Hypothalamus (tissue), 51 donors: Measurements from ENCODE around the gene BLM.

Experiments
- DNase-seq, 51 donors: peaks; one replicate each; lab custom pipeline; 2025; lab: John Stamatoyannopoulos, UW

The BLM gene

DNA sequence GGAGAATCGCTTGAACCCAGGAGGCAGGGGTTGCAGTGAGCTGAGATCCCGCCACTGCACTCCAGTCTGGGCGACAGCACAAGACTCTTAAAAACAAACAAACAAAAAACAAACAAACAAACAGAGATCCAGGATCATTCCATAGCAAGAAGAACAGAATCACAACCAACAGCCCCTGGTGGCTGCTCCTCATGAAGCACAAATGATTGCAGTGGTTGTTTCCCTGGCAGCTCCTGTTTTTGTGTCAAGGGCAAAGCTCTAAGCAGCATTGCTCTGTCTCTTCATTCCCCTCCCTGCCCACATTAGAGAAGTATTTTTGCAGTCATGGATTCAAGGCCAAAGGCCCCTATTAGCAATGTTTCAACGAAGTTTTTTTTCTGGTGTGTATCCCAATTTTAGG, 25.8 kb upstream of the BLM start:
- DNase-seq: no peak

DNA sequence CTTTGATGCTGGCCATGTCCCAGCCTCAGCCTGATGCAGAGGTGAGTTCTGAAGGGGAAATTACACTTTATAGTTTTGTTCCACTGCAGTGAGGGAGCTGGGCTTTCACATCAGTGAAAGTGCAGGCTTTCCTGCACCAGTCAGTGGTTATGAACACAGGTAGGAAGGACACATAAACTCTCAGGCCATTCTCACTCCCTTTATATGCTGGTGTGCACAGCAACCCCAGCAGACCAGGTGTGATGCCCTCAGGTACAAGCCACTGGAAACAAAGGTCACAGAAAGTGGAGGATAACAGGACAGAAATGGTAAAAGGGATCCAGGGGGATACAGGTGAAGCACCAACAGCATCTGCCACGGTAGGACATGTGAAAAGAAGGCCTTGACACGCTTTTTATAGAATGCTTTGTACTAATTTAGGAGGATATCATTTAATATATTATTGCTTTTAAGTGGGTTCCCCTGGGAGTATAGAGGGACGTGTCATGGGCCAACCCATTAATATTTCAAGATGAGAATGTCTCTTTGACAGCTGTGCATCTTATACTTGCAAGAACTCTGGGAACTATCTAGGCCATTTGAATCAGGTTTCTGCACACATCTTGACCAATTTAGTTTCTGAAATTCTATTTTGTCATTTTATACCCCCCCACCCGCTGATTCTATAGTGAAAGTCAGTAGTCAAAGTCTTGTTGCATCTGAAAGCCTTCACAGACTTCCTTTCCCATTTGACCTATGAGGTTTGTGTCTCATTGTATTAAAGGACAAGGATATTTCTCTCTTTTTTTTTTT, 25.0 kb upstream of the BLM start:
- no peak for DNase-seq

DNA sequence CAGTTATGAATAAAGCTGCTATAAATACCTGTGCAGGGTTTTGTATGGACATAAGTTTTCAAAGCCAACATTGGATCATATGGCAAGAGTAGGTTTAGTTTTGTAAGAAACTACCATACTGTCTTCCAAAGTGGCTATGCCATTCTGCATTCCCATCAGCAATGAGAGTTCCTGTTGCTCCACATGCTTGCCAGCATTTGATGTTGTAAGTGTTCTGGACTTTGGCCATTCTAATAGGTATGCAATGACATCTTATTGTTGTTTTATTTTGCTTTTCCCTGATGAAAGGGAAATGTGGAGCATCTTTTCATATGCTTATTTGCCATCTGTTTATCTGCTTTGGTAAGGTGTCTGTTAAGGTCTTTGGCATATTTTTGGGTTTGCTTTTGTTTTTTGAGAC, 22.2 kb upstream of the BLM start:
- no peak for DNase-seq

DNA sequence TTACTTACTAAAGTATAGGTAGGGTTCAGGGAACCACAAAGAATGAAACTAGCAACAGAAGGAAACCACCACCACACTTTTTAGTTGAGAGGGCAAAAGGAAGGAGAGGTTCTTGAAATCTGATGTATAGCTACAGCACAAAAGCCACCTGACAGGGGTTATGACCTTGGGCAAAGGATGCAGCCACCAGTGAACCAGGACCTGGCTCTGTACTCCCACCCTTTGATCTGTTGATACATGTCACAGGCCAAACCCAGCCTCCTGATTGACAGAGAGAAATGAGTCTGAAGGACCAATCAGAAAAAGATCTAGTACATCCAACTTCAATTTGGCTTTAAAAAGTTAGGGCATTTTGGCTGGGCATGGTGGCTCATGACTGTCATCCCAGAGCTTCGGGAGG, 20.0 kb upstream of the BLM start:
- no peak for DNase-seq

DNA sequence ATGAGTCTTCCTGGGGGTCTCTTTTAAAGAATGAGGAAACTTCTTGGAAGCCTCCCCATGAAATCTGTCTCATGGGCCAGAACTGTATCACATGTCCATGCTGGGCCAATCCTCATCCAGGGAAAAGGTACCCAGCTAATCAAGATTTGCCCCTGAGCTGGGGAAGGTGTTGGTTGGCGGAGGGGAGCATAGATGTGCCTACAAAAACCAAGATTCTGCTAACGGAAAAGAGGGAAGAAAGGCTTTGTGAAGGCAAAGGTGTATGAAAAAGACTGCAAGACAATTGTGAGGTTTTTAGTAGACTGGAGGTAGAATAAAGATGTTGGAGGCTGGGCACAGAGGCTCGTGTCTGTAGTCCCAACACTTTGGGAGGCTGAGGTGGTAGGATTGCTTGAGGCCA, 18.5 kb upstream of the BLM start:
- no peak for DNase-seq

DNA sequence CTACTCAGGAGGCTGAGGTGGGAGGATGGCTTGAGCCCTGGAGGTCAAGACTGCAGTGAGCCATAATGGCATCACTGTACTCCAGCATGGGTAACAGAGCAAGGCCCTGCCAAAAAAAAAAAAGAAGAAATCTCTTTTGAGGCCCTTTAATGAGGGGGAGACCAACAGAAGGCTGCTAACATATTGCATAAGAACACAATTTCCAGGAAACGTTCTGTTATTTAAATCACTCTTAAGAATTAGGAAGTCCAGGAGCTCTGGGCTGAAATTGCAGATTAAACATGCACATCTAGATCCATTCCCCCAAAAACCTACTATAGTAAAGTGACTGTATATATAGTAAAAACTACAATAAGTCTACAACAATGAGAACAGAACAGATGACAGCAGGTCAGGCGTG, 16.1 kb upstream of the BLM start:
- DNase-seq: no peak

DNA sequence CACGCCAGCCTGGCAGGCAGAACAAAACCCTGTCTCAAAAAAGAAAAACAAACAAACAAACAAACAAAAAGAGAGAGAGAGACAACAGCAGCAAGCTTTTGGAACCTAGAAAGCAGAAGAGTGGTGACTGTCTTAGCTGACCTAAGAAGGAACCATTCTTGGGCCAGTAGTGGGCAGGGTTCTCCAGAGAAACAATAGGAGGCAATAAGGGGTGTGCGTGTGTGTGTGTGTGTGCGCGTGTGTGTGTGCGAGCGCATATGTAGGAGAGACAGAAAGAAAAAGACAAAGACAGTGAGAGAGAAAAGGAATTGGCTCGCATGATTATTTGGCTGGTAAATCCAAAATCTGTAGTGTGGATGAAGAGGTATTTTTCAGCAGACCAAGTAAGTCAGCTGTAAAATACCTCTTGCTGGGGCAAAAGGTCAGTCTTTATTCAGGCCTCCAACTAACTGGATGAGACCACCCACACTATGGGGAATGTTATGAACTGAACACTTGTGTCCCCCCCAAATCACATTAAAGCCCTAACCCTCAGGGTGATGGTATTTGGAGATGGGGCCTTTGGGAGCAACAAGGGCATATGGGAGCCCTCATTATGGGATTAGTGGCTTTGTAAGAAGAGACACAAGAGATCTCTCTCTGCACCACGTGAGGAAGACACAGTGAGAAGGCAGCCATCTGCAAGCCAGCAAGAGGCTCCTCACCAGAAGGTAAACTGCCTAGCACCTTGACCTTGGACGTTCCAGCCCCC, 15.1 kb upstream of the BLM start:
- no peak for DNase-seq

DNA sequence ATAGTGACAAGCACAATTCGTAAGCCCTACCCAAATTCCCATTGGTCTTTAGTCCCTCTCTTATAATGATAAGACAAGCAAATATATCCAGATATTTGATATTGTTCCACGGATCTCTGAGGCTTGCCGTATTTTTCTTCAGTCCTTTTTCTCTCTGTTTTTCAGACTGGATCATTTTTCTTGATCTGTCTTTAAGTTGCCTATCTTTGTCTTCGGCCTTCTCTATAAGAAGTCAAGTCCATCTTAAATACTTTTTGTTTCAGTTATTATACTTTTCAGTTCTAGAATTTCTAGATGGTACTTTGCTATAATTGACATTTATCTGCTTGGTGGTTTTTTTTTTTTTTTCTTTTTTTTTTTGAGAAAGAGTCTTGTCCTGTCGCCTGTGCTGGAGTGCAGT, 13.7 kb upstream of the BLM start:
- no peak for DNase-seq

DNA sequence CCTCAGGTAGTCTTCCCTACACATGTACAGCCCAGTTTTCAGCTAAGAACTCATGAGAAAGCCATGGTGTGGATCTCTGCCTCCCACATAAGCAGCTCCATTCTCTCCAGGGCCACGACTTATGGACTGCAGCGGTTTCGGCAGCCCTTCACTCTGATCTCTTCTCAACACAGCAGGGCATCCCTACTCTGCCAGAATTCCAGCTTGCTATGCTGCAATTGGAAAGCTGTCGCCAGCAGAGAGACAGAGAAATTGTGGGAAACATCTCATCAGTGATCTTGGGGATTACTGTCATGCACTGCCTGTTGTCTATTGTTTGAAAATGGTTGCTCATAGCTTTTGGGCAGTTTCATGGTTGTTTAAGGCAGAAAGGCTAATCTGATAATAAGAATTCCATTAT, 11.9 kb upstream of the BLM start:
- DNase-seq: no peak

DNA sequence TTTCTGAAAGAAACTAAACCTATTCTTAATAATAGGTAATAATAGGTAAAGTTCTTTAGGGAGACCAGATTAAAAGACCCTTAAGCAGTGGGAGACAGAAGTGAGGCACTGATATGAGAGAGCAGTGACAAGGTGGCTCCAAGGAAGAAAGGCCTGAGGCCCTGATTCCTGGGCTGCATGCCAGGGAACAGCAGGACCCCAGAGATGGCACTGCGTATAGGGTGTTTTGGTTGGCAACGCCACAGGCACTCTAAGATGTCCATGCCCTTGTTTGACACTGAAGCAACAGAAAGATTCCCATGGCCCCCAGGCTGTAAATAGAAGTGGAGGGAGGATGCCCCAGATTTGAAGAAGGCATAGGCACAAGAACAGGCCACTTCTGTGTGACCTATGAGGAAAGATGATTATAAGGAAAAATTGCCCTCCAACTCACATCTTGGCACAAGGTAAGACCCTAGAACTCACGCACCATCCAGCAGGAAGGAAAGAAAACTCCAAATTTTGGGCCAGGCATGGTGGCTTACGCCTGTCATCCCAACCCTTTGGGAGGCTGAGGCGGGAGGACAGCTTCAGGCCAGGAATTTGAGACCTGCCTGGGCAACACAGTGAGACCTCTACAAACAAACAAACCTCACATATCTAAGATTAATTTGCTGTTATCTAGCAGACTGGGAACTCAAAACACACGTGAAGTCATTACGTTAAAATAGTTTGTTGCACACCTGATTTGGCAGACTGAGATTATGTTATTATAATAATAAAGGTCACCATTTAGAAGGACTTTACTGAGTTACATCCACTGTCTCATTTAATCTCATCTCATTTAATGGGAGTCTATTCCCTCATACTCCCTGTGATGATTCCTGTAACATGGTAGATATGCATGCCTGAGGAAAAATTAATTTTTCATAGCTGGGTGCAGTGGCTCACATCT, 10.5 kb upstream of the BLM start:
- no peak for DNase-seq

DNA sequence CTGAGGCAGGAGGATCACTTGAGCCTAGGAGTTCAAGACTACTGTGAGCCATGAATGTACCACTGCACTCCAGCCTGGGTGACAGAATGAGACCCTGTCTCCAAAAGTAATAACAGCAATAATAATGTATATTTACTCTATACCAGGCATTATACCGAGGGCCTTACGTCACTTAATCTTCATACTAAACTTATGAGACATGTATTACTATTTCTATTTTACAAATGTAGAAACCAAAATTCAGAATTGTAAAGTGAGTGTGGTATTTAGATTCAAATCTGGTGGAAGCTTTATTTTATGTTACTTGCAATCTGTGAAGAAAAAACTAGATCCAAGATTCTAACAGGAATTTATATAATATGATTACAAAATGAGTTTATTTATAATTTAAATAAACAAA, 9.7 kb upstream of the BLM start:
- no peak for DNase-seq

DNA sequence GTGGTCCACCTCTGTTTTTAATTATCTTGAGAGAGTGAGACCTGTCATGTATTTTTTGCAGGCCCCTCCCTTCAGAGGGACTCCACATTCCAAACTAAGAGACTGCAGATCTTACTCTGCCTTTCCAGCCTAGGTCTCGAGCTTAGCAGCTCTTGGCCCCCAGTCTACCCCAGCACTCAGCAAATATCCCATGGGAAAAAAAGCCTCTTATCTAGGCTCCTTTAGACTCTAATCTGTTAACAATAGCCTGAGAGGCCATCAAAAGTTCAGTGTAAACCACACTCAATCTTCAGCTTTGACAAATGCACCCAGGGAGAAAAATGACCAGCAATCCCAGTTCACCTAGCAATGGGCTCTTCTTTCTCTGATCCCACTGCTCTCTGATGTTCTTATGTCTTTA, 8.6 kb upstream of the BLM start:
- no peak for DNase-seq

DNA sequence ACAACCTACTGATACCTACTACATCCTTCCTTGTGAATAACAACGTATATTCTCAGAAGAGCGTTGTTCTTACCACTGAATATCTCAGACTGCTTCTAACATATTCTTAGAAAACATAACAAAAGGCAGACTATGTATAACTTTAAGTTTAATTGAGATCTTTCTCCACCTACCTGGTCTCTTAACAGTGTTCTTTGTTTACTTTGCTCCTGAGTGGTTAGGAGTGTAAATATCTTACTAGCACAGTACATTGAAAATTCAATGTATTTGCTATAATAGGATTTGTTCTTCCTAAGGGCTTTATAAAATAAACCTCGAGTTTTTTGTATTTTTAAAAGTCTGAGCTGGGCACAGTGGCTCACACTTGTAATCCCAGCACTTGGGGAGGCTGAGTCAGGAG, 7.9 kb upstream of the BLM start:
- no peak for DNase-seq

DNA sequence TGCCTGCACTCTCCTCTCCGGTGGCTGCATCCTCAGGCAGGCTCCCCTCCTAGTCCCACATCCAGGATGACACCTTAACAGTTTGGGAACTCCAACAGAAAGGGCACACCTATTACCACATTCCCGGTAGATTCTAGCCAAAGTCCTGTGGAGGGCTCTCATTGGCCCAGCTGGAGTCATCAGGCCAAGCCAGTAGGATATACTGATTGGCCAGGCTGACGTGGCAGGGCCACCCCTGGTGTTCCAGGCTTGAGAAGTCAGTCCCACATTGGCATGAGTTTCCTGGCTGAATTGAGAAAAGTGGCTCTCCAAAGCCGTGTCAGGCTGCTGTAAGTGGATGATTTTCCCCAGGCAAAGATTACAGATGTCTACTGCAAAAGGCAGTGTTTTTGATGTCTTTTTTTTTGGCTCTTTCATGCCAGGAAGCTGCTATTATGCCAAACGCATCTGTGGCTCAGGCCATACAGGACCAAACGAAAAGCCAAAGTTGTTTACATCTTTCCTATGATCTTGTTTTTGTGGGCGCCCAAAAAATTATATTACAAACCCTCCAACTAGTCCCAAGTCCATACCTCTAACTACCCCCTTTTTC, 6.6 kb upstream of the BLM start:
- DNase-seq: no peak

DNA sequence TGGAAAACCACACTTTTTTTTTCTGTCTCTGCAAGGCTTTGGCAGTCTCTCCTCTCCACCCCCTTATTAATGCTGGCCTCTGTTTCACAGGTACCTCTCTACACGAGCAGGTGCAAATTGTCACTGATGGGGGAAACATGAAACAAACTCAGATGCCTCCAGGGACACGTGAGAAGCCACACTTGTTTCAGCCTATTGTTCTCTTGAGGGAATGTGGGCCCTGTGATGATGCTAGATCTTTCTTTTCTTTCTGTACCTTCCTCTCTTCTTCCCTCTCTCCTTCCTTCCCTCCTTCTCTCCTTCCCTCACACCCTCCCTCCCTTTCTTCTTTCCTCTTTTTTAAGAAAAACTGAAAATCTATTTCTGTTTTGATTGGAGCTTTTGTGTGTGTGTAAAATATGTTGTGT, 5.7 kb upstream of the BLM start:
- no peak for DNase-seq

DNA sequence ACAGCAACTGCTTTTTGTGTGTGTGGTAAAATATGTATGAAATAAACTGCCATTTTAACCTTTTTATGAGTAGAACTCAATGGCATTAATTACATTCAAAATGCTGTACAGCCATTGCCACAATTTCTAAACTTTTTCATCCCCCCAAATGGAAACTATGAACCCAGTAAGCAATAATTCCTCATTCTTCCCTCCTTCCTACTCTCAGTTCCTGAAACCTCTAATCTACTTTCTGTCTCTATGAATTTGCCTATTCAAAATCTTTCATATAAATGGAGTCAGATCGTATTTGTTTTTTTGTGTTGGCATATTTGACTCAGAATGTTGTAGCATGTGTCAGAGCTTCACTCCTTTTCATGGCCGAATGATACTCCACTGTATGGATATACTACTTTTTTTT, 5.3 kb upstream of the BLM start:
- no peak for DNase-seq

DNA sequence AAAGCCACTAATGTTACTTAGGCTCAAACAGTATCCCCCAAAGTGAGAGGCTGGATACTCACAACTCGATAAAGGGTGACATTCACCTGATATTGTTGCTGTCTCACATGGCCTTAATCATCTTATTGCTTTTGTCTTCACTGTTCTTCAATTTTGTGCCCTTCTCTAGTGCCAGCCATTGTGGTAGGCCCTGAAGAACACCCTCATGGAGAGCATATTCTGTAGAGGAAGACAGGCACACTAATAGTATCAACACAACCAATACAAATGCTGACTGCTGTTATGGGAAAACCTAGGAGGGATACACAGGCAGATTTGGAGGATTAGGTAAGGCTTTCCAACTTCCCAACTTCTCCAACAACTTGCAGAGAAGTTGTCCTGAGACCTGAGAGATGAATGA, 4.1 kb upstream of the BLM start:
- no peak for DNase-seq

DNA sequence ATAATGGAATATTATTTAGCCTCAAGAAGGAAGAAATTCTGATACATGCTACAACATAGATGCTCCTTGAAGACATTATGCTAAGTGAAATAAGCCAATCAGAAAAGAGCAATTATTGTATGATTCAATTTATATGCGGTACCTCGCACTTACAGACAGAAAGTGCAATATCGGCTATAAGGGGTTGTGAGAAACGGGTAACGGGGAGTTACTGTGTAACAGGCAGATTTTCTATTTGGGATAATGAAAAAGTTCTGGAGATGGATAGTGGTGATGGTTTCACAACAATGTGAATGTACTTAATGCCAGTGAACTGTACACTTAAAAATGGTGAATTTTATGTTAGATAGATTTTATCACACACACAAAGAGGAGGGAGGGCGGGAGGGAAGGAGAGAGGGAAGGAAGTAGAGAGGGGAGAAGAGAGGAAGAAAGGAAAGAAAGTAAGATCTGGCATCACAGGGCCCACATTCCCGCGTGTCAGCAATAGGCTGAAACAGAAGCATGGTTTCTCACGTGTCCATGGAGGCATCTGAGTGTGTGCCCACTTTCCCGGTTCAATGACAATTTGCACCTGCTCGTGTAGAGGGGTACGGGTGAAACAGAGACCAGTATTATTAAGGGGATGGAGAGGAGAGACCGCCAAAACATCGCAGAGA, 700 bp upstream of the BLM start:
- peak in 2 of 51 donors; percentile 38 to 45 for DNase-seq

DNA sequence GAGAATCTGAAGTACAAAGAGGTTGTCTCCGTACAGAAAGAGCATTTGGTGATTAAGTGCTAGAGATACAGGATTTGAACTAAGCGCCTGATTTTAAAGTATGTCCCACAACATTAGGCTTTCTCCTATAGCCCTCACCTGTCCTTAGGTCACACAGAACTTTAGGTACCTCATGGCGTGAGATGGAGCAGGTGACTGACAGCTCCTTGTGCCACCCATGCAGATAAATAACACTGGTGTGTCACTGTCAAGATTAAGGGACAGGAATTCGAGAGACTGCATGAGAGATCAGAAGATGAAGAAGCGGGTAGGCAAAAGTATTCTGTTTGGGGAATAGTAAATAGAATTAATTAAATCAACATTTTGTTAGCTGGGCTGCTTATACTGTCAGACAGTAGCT, 1.1 kb downstream of the BLM start:
- no peak for DNase-seq

DNA sequence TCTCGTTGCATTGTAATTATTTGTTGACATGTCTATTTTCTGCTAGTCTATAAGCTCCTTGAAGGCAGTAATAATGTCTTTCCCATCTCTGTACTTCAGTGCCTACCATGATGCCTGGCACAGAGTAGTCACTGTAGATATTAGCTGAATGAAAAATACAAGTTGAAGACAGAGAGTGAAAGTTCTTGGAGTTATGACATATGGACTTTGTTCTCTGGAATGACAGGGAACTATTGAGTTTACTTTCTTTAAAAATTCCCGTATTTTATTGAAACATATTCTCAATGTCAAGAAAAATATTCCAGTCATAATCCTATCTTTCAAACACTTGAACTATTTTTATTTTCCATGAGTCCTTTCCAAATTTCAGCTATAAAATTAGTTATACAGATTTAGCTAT, 3.0 kb downstream of the BLM start:
- no peak for DNase-seq
